CD4-positive, alpha-beta T cell (primary cell): ENCODE results near the gene ARHGAP6. TPM values are rescaled to one million over a fixed set of nuclear protein-coding genes. Genes with fewer than 3 reads are reported as not detected.

Source experiments
- ATAC-seq: fragments of 200-7000 bp; cut with Tn5 transposase; one replicate; pipeline ENCODE4 v1.10.0; 2022; ENCODE audit warnings: mild to moderate bottlenecking; ENCODE audit not compliant: poor library complexity
- CTCF ChIA-PET: fragments of 350-600 bp; sonication (Branson Sonifier 250); formaldehyde crosslinking; loops from one replicate; lab custom pipeline; 2021; ENCODE audit warnings: antibody characterized with exemption, inconsistent platforms; lab: Charles Lee
- POLR2A ChIA-PET: fragments of 350-600 bp; sonication (Branson Sonifier 250); formaldehyde crosslinking; loops from one replicate; lab custom pipeline; 2021; ENCODE audit warnings: antibody characterized with exemption, inconsistent platforms; lab: Charles Lee
- DNase-seq, 14 experiments: peaks; one replicate each; pipeline ENCODE4 v3.0.0-alpha.2; 2013 to 2020; ENCODE audit warnings: mixed read lengths in 2 of 14
- H3K27ac ChIP-seq, 2 donors: one replicate each; pipeline versions ENCODE4 v1.5.1 to v1.7.0; 2013; ENCODE audit warnings: low read length in 2 of 2, low read depth in 1 of 2, mild to moderate bottlenecking in 1 of 2
- H3K27me3 ChIP-seq, 2 experiments: 1 replicate in 1 of 2; 2 replicates in 1 of 2; pipeline versions ENCODE4 v1.6.1 to v1.7.0; 2013; ENCODE audit warnings: low read length in 2 of 2, control low read depth in 1 of 2, mild to moderate bottlenecking in 1 of 2, moderate library complexity in 1 of 2; ENCODE audit not compliant: insufficient read depth in 2 of 2, control insufficient read depth in 1 of 2
- H3K36me3 ChIP-seq: one replicate; pipeline ENCODE4 v1.6.1; 2013; ENCODE audit warnings: low read length, control low read depth; ENCODE audit not compliant: insufficient read depth
- H3K4me1 ChIP-seq: one replicate; pipeline ENCODE4 v1.6.1; 2013; ENCODE audit warnings: low read length, control low read depth; ENCODE audit not compliant: insufficient read depth
- H3K4me3 ChIP-seq: one replicate; pipeline ENCODE4 v1.5.1; 2013; ENCODE audit warnings: mild to moderate bottlenecking, low read length, moderate library complexity
- H3K9me3 ChIP-seq, 2 experiments: 1 replicate in 1 of 2; 2 replicates in 1 of 2; pipeline versions ENCODE4 v1.6.1 to v1.7.0; 2013; ENCODE audit warnings: low read length in 2 of 2, mild to moderate bottlenecking in 2 of 2, control low read depth in 1 of 2, moderate library complexity in 1 of 2; ENCODE audit not compliant: control insufficient read depth in 1 of 2, insufficient read depth in 1 of 2
- H3K27ac Mint-ChIP-seq: one replicate; pipeline ENCODE4 v1.8.0; 2020; ENCODE audit warnings: mixed read lengths
- H3K27me3 Mint-ChIP-seq: one replicate; pipeline ENCODE4 v1.8.0; 2021; ENCODE audit warnings: mixed read lengths
- H3K36me3 Mint-ChIP-seq: one replicate; pipeline ENCODE4 v1.8.0; 2021; ENCODE audit warnings: low read depth, mixed read lengths
- H3K4me1 Mint-ChIP-seq: one replicate; pipeline ENCODE4 v1.8.0; 2021; ENCODE audit warnings: low read depth, mixed read lengths
- H3K4me3 Mint-ChIP-seq: one replicate; pipeline ENCODE4 v1.8.0; 2020; ENCODE audit warnings: mild to moderate bottlenecking, mixed read lengths
- H3K9me3 Mint-ChIP-seq: one replicate; pipeline ENCODE4 v1.8.0; 2020; ENCODE audit warnings: mixed read lengths
- intact Hi-C, 2 experiments: fragments of 100-400 bp; cut with DNase I in 1 of 2; cut with micrococcal nuclease in 1 of 2; formaldehyde crosslinking; loops; one replicate each; pipeline versions ENCODE4 v1.15.1 to v1.9.0; 2023 to 2025; cut with DNase I, micrococcal nuclease
- total RNA-seq, 174 experiments: library from RNA in 2 of 174; stranded (reverse) in 2 of 174; gene quantifications; one replicate each; pipeline ENCODE4 v1.2.3 and lab custom pipeline; 2021 to 2026
- TF ChIP-seq, protein P1 (sequence below): fragments of 200-600 bp; IDR thresholded peaks from one replicate; pipeline ENCODE4 v1.8.0; 2022; ENCODE audit warnings: antibody characterized with exemption, mild to moderate bottlenecking

Gene ARHGAP6
- total RNA-seq, 2 experiments from 2014 or later: not detected

DNA sequence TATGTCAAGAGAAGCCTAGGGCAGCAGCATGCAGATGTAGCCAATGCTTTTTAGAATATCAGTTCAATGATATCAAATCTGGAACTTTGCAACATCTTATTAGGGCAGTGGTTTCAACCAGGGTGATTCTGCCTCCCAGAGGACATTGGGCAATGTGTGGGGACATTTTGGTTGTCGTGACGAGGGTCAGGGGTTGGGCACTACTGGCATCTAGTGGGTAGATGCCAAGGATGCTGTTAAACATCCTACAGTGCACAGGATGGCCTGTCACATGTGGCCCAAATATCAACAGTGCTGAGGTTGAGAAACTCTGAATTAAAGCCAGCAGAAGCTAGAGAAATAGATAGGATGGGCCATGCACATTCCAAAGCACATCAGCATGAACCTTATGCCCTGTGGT, 220.2 kb downstream of the ARHGAP6 start:
- intact Hi-C loops: no loop called here
- TF ChIP-seq, protein P1, sequence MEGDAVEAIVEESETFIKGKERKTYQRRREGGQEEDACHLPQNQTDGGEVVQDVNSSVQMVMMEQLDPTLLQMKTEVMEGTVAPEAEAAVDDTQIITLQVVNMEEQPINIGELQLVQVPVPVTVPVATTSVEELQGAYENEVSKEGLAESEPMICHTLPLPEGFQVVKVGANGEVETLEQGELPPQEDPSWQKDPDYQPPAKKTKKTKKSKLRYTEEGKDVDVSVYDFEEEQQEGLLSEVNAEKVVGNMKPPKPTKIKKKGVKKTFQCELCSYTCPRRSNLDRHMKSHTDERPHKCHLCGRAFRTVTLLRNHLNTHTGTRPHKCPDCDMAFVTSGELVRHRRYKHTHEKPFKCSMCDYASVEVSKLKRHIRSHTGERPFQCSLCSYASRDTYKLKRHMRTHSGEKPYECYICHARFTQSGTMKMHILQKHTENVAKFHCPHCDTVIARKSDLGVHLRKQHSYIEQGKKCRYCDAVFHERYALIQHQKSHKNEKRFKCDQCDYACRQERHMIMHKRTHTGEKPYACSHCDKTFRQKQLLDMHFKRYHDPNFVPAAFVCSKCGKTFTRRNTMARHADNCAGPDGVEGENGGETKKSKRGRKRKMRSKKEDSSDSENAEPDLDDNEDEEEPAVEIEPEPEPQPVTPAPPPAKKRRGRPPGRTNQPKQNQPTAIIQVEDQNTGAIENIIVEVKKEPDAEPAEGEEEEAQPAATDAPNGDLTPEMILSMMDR: no peak
- no peaks in the 10 kb centered on the region for H3K36me3 ChIP-seq
- peaks cover 0 to 3% of the 10 kb centered on the region in 2 experiments for H3K27me3 ChIP-seq
- DNase-seq (peak in 1 of 14 experiments; percentile 12), ATAC-seq (no peak)
- no peak overlapping the region for H3K27ac ChIP-seq
- H3K4me3 ChIP-seq: no peak overlapping the region
- H3K27me3 Mint-ChIP-seq: peaks cover 7% of the 10 kb centered on the region
- ChIA-PET POLR2A (no interaction called here), CTCF (no interaction called here)
- no peaks in the 10 kb centered on the region for H3K36me3 Mint-ChIP-seq
- no peaks in the 10 kb centered on the region for H3K9me3 ChIP-seq
- no peak overlapping the region for H3K27ac Mint-ChIP-seq
- H3K9me3 Mint-ChIP-seq: no peaks in the 10 kb centered on the region
- H3K4me1 Mint-ChIP-seq: no peaks in the 10 kb centered on the region
- no peak overlapping the region for H3K4me3 Mint-ChIP-seq
- no peaks in the 10 kb centered on the region for H3K4me1 ChIP-seq

DNA sequence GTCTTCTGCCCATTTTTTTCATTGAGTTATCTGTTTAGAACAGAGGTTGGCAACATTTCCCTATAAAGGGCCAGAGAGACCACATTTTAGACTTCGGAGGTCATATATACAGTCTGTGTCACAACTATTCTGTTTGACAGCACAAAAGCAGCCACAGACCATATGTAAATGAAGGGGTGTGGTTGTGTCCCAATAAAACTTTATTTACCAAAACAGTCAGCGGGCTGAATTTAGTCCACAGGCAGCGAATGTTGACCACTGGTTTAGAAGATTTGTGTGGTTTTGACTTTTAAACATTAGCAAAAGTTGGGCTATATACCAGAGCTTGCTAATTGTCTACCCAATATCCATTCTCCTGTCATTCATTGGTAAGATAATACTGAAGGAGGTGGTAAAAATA, 221.7 kb downstream of the ARHGAP6 start:
- no peak overlapping the region for H3K4me3 Mint-ChIP-seq
- ChIA-PET POLR2A (no interaction called here), CTCF (no interaction called here)
- Histone ChIP-seq H3K27ac (no peak overlapping the region), H3K9me3 (no peaks in the 10 kb centered on the region), H3K27me3 (peaks cover 0 to 4% of the 10 kb centered on the region in 2 experiments), H3K36me3 (no peaks in the 10 kb centered on the region), H3K4me3 (no peak overlapping the region), H3K4me1 (no peaks in the 10 kb centered on the region)
- H3K27me3 Mint-ChIP-seq: peaks cover 7% of the 10 kb centered on the region
- no peaks in the 10 kb centered on the region for H3K36me3 Mint-ChIP-seq
- intact Hi-C loops: no loop called here
- ATAC-seq (no peak), DNase-seq (no peak)
- H3K9me3 Mint-ChIP-seq: no peaks in the 10 kb centered on the region
- no peak overlapping the region for H3K27ac Mint-ChIP-seq
- TF ChIP-seq, protein P1: no peak
- H3K4me1 Mint-ChIP-seq: no peaks in the 10 kb centered on the region

DNA sequence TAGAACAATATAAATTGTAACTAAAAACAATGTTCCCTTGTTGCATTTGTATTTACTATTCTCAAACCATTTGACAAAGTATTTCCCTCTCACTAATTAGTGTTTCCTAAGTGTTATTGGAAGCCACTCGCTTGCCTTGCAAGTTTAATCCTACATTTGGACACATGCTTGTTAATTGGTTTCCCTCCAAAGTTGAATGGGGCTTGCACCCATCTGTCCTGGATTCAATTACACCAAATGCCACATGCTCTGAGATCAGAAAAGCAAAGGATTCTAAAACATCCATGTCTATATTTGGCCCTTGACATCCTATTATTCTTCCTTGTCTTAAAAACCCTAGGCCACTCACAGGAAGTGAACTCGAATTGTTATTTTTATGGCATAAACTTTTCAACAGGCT, 225.9 kb downstream of the ARHGAP6 start:
- Mint-ChIP-seq H3K27me3 (no peaks in the 10 kb centered on the region), H3K36me3 (no peaks in the 10 kb centered on the region), H3K27ac (no peak overlapping the region), H3K9me3 (no peaks in the 10 kb centered on the region), H3K4me3 (no peak overlapping the region), H3K4me1 (no peaks in the 10 kb centered on the region)
- Histone ChIP-seq H3K36me3 (no peaks in the 10 kb centered on the region), H3K4me3 (no peak overlapping the region), H3K27me3 (peaks cover 0 to 4% of the 10 kb centered on the region in 2 experiments), H3K9me3 (no peaks in the 10 kb centered on the region), H3K4me1 (no peaks in the 10 kb centered on the region), H3K27ac (no peak overlapping the region)
- DNase-seq: no peak
- CTCF ChIA-PET: no interaction called here
- ATAC-seq: no peak
- TF ChIP-seq, protein P1: no peak
- POLR2A ChIA-PET: no interaction called here
- intact Hi-C loops: no loop called here
